ENCODE measurements around the gene GP1BB.
"Not testable (repeated sequence)": the region's sequence is repeated elsewhere in the genome, so short reads cannot be mapped to it uniquely, and the experiment has no call there.

GP1BB gene

DNA sequence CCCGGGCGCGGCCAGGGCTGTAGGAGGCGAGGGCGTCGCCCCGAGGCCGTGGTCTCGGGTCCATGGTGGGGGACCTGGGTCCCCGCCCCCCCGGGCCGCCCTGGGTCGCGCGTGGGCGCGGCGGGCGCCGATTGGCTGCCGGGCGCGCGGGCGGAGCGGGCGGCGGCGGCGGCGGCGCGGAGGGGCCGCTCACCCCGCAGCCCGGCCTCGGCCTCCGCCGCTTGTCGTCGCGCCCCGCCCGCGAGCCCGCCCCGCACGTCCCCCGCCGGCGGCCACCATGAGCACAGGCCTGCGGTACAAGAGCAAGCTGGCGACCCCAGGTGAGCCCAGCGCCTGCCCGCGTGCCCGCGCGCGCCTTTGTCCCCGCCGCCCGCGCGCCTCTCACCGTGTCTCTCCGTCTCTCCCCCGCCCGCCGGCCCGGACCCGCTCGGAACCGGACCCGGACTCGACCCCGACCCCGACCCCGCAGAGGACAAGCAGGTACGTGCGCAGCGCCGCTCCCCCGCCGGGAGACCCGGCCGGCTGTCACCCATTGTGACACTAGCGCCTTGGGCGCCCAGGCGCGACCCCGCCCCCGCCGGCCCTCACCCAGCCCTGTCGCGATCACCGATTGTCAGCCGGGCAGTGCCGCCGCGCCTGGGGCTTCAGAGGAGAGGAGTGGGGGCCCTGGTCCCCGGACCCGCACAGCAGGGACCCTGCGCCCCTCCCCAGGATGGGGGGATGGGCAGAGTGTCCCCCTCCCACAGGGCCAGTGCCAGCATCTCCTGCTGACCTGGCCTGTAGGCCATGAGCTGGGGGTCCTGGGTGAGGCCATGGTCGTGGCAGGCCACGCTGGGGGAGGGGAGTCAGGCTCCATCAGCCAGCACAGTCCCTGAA, 8.8 kb upstream of the GP1BB start, which contains the start of gene SEPTIN5:
Gene SEPTIN5, plus strand, starts transcription at position 192 of the 876 bp plus-strand sequence. Its CDS starts 86 bp downstream, at position 278.
- DNase-seq (ENCODE audit: low read depth): no peak

DNA sequence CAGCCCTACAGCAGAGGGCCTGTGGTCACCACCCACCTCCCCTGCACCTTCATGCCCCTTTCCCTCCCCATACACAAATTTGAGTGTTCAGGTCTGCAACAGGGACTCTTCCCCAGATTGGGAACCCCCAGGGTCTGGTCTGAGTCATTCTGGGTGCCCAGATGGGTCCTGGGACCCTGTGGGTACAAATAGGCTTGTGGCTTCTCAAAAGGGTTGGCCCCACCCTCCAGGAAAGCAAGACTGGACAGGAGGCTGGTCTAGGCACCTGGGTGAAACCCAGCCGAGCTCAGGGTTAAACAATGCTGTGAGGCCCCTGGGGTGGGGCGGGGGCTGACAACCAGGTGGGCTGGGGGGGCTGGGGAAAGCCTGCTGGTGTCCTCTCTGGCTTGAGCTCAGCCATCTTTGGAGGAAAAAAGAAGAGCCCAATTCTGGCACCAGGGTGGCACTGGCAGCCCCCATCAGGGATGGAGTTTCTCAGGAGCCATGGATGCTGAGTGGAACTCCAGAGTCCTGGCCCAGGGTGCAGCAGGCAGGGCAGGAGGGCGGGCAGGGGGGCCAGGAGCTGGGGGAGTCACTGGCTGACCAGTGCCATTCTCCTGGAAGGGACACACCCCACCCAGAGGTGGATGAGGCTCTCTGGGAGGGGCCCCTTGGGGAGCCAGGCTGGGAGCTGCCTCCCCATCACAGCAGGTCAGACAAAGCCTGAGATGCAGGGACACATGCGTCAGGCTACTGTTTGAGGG, 8.0 kb upstream of the GP1BB start:
- DNase-seq (ENCODE audit: low read depth): no peak

DNA sequence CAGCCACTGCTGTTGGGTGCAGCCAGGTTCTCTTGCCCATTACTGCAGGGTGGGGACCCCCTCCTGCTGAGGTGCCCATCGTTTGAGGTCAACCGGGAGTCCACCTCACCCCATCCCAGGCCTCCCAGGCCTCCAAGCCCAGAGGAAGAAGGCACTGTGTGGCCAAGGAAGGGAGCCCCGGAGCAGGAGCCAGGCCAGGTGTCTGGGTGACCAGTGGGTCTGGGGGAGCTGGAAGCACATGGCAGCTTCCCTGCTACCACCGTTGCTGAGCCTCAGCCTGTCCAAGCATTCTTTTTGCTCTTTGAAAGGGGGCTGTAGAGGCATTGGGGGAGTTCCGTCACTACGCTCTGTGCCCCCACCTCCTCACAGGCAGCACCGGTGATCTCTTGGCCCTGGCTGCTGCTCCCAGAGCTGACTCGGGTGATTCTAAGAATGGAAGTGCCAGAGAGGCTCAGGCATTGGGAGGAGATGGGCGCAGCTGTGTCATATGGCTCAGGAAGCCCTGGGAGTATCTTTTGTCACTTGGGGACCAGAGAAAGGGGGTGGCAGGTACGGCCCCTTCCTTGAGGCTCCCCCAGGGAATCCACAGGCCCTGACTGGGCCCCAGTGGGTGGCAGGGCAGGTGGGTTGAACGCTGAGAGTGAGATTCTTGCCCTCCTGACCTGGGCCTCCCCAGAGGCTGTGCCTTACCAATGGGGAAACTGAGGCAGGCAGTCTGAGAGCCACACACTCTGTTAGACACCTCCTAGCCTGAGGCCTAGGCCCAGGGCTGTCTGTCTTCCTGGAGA, 7.1 kb upstream of the GP1BB start:
- no peak for DNase-seq (ENCODE audit: low read depth)

DNA sequence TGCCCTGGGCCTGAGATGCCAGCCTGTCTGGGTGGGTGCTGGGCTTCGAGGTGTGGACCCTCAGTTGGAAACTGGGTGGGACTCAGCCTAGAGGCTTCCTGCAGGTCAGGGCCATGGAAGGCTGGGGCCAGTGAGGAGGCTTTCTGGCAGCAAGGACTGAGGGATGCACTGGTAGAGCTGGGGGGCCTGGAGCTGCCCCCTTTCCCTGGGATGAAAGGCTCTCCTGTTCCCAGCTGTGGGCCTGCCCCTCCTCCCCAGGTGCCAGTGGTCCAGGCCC, 6.6 kb upstream of the GP1BB start:
- no peak for DNase-seq (ENCODE audit: low read depth)

DNA sequence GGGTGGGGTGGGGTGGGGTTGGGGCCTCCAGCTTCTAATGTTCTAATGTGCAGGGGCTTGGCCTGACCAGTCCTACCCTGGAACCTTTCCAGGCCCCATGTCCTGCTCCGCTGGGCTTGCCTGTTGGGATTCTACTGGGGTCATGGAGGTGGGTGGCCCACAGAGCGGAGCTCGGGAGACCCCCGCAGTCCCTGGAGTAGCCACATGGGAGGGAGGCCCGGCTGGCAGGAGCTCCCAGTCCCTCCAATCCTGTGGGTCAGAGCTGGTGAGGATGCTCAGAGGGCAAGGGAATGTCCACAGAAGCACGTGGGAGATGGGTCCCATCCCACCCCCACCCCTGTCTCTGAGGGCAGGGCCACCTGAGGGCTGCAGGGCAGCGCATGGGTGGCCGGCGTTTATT, 6.2 kb upstream of the GP1BB start:
- DNase-seq (ENCODE audit: low read depth): no peak

DNA sequence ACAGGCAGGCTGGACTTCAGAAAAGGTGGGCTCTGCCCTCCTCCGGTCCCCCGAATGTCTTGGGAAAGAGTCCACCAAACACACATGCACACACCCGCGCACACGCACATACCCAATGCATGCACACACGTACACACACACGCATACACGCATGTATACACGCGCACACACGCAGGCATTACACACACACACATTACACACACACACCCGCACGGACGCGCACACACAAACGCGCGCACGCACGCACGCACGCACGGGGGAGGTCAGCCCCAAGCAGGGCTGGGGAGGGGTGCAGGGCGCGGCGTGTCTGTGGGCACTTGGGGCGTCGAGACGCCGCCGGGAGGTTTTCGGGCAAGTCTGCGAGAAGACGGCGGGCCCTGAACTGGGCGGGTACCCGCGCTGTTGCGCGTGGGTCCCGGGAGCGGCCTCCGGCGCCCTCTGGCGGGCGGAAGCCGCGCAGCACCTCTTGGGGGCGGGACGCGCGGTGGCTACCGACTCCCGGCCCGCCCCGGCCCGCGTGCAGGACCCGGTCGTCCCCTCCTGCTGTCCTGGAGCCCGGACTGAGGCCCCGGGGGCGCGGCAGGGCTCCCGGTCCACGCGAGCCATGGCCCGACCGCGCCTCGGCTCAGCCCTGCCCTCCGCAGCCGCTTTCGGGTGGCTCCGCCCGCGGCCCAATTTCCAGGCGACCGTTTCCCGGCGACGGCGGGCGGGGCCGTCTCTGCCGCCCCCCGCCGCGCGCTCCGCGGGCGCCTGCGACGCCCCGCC, 5.5 kb upstream of the GP1BB start:
- peak; percentile 62 for DNase-seq (ENCODE audit: low read depth)

DNA sequence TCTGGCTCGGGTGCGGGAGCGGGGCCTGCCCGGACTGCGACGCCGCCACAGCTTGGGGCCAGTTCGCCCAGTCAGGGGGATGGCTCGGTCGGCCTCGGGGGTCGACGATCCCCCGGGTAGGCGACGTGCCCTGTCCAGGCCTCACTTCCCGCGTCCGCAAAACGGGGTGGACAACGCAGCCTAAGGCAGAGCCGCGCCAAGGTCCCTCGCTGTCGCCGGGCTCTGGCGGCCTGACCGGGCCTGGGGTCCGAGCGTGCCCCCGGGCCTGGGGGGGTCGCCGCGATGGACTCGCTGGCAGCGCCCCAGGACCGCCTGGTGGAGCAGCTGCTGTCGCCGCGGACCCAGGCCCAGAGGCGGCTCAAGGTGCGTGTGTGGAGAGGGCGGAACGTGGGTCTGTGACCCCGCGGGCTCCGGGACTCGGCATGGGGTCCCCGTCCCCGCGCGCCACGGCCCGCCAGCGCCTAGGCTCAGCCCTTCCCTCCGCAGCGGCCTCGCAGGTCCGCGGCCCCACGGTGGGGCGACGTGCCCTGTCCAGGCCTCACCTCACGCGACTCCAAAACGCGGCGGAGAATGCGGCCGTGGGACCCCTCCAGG, 4.8 kb upstream of the GP1BB start:
- no peak for DNase-seq (ENCODE audit: low read depth)

DNA sequence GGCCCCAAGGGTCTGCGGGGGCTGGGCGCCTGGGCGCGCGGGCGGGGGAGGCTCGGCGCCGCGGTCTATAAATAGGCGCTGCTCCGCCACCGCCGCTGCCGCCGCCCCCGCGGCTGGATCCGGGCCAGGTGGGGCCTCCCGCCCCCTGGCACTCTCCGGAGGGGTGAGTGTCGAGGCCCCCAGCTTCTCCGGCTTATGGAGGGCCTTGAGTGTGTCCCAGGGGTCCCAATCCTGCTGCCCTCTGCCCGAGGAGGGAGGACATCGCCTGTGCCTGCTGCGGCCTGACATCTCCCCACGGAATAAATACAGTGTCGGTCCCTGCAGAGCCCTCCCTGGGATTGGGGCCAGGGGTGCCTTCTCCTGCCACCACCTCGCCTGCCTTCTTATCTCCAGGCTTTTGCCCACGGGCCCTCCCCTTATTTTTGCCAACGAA, 4.3 kb upstream of the GP1BB start:
- no peak for DNase-seq (ENCODE audit: low read depth)

DNA sequence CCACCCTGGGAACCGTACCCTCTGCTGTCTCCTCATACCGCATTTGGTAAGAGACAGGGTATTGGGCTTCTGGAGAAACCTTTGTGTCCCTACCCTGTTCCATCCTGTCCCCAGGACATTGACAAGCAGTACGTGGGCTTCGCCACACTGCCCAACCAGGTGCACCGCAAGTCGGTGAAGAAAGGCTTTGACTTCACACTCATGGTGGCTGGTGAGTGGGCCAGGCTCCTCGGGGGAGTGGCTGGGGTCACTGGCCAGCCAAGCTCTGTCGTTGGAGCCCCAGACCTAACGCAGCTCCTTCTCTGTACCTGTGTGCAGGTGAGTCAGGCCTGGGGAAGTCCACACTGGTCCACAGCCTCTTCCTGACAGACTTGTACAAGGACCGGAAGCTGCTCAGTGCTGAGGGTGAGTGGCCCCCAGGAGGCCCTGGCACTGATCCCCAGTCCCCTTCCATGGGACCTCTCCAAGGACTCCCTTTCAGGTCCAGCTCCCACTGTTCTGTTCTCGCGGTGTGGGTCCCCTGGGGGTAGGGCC, 3.8 kb upstream of the GP1BB start:
- DNase-seq (ENCODE audit: low read depth): no peak

DNA sequence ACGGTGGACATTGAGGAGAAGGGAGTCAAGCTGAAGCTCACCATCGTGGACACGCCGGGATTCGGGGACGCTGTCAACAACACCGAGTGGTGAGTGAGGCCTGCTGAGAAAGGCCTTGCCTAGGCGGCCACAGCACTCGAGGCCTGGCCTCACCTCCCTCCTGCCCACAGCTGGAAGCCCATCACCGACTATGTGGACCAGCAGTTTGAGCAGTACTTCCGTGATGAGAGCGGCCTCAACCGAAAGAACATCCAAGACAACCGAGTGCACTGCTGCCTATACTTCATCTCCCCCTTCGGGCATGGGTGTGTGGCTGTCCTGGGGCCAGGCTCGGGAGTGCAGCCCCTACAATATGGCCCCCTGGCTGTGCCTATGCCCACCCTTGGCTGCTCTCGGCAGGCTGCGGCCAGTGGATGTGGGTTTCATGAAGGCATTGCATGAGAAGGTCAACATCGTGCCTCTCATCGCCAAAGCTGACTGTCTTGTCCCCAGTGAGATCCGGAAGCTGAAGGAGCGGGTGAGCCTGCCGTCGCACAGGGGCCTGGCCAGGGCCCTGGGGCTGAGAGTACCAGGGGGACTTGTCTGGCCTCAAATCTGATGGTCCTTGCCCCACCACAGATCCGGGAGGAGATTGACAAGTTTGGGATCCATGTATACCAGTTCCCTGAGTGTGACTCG, 3.0 kb upstream of the GP1BB start:
- DNase-seq (ENCODE audit: low read depth): no peak

DNA sequence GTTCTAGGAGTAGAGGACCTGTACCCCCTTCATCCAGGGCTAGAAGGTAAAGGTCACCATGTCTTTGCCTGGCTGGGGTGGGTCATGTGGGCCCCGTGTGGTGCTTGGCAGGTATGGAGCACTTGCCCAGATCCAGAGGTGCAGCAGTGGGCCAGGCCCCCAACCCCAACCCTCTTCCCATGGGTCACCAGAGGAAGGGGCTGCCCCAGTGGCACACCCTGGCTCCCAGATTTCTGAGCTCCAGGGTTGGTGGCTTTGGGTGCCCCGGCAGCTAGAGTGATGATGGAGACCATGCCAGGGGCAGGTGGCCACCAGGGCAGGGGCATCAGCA, 2.4 kb upstream of the GP1BB start:
- DNase-seq (ENCODE audit: low read depth): no peak

DNA sequence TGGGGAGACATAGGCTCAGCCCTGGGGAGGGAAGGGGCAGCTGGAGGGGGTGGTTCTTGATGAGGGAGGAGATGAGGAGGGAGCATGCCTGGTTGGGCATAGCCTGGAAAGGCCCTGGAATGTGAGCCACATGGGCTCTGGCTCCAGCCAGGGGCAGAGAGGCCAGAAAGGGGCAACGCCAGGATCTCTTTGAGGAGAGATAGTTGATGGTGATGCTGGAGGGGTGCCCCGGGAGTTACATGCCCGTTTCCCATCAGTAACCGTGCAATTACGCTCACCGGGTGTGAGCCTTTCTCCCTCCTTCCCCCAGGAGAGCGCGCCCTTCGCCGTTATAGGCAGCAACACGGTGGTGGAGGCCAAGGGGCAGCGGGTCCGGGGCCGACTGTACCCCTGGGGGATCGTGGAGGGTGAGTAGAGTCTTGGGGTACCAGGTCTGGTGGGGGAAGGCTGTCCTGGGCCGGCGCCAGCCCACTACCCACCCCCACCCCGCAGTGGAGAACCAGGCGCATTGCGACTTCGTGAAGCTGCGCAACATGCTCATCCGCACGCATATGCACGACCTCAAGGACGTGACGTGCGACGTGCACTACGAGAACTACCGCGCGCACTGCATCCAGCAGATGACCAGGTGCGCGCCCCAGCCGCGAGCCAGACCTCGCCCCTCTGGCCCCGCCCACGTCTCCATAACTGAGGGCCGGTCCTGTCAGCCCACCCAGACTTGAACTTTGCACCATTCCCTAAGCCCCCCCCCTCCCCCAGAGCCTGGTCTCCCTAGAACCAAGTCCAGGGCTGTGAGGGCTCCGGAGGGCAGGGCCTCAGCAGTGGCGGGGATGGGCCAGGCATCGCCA, 1.8 kb upstream of the GP1BB start:
- DNase-seq (ENCODE audit: low read depth): no peak

DNA sequence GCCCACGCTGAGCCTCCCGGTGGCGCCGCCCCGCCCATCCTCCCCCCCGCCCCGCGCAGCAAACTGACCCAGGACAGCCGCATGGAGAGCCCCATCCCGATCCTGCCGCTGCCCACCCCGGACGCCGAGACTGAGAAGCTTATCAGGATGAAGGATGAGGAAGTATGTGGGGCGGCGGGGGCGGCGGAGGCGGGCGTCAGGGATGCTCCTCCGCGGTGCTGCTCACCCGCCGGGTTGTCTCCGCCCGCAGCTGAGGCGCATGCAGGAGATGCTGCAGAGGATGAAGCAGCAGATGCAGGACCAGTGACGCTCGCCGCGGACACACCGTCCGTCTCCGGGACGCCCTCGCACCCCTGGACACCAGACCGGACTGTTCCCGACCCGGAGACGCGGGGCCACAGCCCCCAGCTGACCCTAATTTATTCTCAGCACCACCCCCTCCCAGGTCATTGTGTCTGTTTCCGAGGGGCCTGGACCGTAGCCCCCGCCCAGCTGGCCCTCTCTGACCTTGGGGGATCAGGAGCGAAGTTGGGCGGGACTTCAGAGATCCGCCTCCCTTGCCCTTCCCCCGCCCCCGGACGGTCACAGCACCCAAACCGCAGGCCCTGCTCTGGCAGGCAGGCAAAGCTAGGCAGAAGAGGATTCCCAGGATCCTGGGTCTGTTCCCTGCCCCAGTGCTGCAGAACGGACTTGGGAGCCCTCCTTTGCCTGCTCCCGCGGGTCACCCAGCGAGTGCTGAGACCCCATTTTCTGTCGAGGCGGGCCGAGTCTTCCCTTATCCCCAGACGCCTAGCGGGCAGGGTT, 959 bp upstream of the GP1BB start:
- no peak for DNase-seq (ENCODE audit: low read depth)

DNA sequence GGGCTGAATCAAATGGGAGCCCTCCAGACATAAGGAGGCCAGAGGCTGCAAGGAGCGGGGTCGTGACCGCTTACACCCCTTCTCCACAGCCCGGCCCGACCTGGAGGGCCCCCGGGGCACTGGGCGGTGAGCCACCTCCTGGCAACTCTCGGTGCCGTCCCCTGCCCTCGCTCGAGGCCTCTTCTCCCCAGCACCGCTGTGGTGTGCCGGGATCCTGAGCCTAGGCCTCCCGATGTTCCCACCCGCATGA, 432 bp upstream of the GP1BB start:
- no peak for DNase-seq (ENCODE audit: low read depth)

DNA sequence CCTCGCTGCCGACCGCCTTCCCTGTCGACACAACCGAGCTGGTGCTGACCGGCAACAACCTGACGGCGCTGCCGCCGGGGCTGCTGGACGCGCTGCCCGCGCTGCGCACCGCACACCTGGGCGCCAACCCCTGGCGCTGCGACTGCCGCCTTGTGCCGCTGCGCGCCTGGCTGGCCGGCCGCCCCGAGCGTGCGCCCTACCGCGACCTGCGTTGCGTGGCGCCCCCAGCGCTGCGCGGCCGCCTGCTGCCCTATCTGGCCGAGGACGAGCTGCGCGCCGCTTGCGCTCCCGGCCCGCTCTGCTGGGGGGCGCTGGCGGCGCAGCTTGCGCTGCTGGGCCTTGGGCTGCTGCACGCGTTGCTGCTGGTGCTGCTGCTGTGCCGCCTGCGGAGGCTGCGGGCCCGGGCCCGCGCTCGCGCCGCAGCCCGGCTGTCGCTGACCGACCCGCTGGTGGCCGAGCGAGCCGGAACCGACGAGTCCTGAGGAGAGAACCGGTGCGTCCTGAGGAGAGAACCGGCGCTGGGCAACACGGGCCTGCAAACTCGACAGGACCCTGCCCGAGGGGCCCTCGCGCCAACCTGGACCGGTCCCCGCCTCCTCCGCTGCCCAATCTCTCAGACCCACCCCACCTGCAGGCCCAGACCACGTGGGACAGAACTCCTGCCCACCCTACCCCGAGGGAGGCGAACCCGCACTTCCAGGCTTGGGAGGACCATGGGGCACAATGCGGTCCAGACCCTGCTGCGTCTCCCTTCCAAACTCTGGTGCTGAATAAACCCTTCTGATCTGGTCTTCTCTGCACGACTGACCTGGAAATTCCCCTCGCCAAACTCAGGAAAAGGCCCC, 866 bp downstream of the GP1BB start:
- no peak for DNase-seq (ENCODE audit: low read depth)

DNA sequence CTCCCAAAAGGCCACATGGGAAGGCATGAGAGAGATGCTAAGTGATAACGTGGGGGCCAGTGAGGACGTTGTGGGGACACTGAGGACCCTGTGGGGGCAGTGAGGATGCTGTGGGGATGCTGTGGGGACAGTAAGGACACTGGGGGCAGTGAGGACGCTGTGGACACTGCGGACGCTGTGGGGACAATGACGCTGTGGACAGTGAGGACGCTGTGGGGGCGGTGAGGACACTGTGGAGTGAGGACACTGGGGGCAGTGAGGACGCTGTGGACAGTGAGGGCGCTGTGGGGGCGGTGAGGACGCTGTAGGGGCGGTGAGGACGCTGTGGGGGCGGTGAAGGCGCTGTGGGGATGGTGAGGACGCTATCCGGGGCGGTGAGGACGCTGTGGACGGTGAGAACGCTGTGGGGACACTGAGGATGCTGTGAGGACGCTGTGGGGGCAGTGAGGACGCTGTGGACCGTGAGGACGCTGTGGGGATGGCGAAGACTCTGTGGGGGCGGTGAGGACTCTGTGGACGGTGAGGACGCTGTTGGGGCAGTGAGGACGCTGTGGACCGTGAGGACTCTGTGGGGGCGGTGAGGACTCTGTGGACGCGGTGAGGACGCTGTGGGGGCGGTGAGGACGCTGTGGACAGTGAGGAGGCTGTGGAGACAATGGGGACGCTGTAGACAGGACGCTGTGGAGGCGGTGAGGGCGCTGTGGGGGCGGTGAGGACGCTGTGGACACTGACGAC, 1.8 kb downstream of the GP1BB start:
- no peak for DNase-seq (ENCODE audit: low read depth)

DNA sequence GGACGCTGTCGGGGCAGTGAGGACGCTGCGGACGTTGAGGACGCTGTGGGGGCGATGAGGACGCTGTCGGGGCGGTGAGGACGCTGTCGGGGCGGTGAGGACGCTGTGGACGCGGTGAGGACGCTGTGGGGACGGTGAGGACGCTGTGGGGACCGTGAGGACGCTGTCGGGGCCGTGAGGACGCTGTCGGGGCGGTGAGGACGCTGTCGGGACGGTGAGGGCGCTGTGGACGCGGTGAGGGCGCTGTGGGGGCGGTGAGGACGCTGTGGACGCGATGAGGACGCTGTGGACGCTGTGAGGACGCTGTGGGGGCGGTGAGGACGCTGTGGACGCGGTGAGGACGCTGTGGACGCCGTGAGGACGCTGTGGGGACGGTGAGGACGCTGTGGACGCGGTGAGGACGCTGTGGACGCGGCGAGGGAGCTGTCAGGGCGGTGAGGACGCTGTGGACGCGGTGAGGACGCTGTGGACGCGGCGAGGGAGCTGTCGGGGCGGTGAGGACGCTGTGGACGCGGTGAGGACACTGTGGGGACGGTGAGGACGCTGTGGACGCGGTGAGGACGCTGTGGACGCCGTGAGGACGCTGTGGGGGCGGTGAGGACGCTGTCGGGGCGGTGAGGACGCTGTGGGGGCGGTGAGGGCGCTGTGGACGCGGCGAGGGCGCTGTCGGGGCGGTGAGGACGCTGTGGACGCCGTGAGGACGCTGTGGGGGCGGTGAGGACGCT, 2.9 kb downstream of the GP1BB start:
- not testable (repeated sequence) for DNase-seq (ENCODE audit: low read depth)

Data from stimulated activated CD8-positive, alpha-beta memory T cell treated with anti-CD3 and anti-CD28 coated beads, Interleukin-7, amount 100 ng/mL, for 24 hours (primary cell).